GM19397 (cell line): ENCODE measurements around the gene COMP.
A peak's percentile ranks its signal among the peaks of the same experiment; 100 is the strongest.
"Not testable (repeated sequence)": the region's sequence is repeated elsewhere in the genome, so short reads cannot be mapped to it uniquely, and the experiment has no call there.

Experiments
- ATAC-seq: cut with Tn5 transposase; IDR thresholded peaks from one replicate; pipeline ENCODE4 v1.9.1; 2021; ENCODE audit warnings: mild to moderate bottlenecking, moderate library complexity; ENCODE audit not compliant: unreplicated experiment

Gene COMP

GRCh38 chr19:18790566-18791314, at the start of gene COMP:
TSS of gene COMP (minus strand) at chr19:18791305. CDS start at chr19:18791269, 36 bp downstream.
- ATAC-seq: no peak

- ATAC-seq: no peak
Measured at GRCh38 chr19:18840288-18841267, 49.5 kb upstream of the COMP start.

- ATAC-seq: no peak
Measured at GRCh38 chr19:18839465-18840287, 48.6 kb upstream of the COMP start.

- no peak for ATAC-seq
Measured at GRCh38 chr19:18834644-18834984, 43.5 kb upstream of the COMP start.

- no peak for ATAC-seq
Measured at GRCh38 chr19:18833849-18834643, 42.9 kb upstream of the COMP start.

- no peak for ATAC-seq
Measured at GRCh38 chr19:18833141-18833476, 42.0 kb upstream of the COMP start.

GRCh38 chr19:18832306-18833140, 41.4 kb upstream of the COMP start:
- peak; percentile 35 for ATAC-seq

GRCh38 chr19:18831524-18832305, 40.6 kb upstream of the COMP start, which contains the start of gene UPF1:
TSS of gene UPF1 (plus strand) at chr19:18831959. CDS start at chr19:18832210, 251 bp downstream.
- peak; percentile 83 for ATAC-seq

GRCh38 chr19:18830488-18830887, 39.4 kb upstream of the COMP start:
- ATAC-seq: no peak

- no peak for ATAC-seq
Measured at GRCh38 chr19:18828786-18829185, 37.7 kb upstream of the COMP start.

GRCh38 chr19:18817574-18817973, 26.5 kb upstream of the COMP start:
- no peak for ATAC-seq

GRCh38 chr19:18816645-18817044, 25.5 kb upstream of the COMP start:
- not testable (repeated sequence) for ATAC-seq

GRCh38 chr19:18815673-18816072, 24.6 kb upstream of the COMP start:
- no peak for ATAC-seq

GRCh38 chr19:18814063-18814462, 23.0 kb upstream of the COMP start:
- no peak for ATAC-seq

- not testable (repeated sequence) for ATAC-seq
Measured at GRCh38 chr19:18811638-18812037, 20.5 kb upstream of the COMP start.

- no peak for ATAC-seq
Measured at GRCh38 chr19:18809149-18809868, 18.2 kb upstream of the COMP start.

- ATAC-seq: no peak
Measured at GRCh38 chr19:18807861-18808331, 16.8 kb upstream of the COMP start.

GRCh38 chr19:18804643-18805042, 13.5 kb upstream of the COMP start:
- no peak for ATAC-seq
